ENCODE results near the gene NBAS.

DNA sequence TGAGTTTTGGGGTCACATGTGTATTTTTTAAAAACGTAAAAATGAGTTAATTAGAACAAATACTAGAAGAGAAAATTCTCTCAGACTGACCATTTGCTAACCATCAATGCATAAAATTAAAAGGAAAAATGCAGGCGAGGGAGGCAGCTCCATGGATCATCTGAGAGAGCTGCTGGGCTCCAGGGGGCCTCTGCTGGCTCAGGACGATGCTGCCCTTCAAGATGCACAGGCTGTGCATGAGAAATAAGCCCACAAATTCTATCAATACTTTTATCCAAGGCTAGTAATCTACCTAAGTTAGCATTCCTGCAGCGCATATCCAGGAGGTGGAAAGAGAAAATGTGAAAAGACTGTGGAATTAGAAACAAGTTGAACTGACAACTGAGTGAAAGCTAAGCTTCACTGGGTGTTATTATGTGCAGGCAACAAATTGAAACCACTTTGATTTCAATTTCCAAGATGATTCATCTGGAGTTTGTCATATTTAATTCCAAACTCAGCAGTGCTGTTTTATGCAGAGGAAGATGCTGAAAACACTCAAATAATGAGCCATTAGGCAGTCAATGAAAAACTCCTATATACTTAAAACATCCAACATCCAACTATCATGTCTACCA lies 261.1 kb downstream of the NBAS start:
- TF ChIP-seq, protein P1, sequence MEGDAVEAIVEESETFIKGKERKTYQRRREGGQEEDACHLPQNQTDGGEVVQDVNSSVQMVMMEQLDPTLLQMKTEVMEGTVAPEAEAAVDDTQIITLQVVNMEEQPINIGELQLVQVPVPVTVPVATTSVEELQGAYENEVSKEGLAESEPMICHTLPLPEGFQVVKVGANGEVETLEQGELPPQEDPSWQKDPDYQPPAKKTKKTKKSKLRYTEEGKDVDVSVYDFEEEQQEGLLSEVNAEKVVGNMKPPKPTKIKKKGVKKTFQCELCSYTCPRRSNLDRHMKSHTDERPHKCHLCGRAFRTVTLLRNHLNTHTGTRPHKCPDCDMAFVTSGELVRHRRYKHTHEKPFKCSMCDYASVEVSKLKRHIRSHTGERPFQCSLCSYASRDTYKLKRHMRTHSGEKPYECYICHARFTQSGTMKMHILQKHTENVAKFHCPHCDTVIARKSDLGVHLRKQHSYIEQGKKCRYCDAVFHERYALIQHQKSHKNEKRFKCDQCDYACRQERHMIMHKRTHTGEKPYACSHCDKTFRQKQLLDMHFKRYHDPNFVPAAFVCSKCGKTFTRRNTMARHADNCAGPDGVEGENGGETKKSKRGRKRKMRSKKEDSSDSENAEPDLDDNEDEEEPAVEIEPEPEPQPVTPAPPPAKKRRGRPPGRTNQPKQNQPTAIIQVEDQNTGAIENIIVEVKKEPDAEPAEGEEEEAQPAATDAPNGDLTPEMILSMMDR (conservative IDR thresholded peaks at IDR 0.05 in 1 of 2, IDR thresholded peaks at IDR 0.05 in 1 of 2; ENCODE audit: low read depth in 1 of 2, low read length in 2 of 2): no peak
- no peak for TF ChIP-seq EZH2 (IDR thresholded peaks at IDR 0.05; ENCODE audit: low read length, missing control alignments)
